Muscle of arm (tissue), 12 donors: ENCODE data around the gene SPATA31C1. TPM values are rescaled to one million over a fixed set of nuclear protein-coding genes. Genes with fewer than 3 reads are reported as not detected.
"Not testable (repeated sequence)": the region's sequence is repeated elsewhere in the genome, so short reads cannot be mapped to it uniquely, and the experiment has no call there.

Source experiments
- DNase-seq: peaks from one replicate; pipeline ENCODE4 v3.0.0-alpha.2; 2013
- polyA plus RNA-seq, 12 donors: library from polyadenylated mRNA; unstranded; fragments of 120-200 nt; gene quantifications; one replicate each; pipeline ENCODE4 v1.2.1, GENCODE V29; 2013; ENCODE audit not compliant: insufficient read length in 12 of 12

Gene SPATA31C1
- polyA plus RNA-seq, 12 donors = 0.07 to 0.70 (median 0.26) TPM; not detected in 7

GRCh38 chr9:87886210-87886932 lies 31.4 kb upstream of the SPATA31C1 start:
- no peak for DNase-seq

- no peak for DNase-seq
Observed at GRCh38 chr9:87886933-87887505, 30.7 kb upstream of the SPATA31C1 start.

GRCh38 chr9:87887661-87888480 lies 29.9 kb upstream of the SPATA31C1 start:
- no peak for DNase-seq

- DNase-seq = no peak
Observed at GRCh38 chr9:87888501-87888900, 29.3 kb upstream of the SPATA31C1 start.

- DNase-seq = no peak
Observed at GRCh38 chr9:87889065-87889881, 28.5 kb upstream of the SPATA31C1 start.

GRCh38 chr9:87889882-87890252 lies 27.9 kb upstream of the SPATA31C1 start:
- no peak for DNase-seq

- DNase-seq = no peak
Observed at GRCh38 chr9:87890837-87891236, 26.9 kb upstream of the SPATA31C1 start.

- no peak for DNase-seq
Observed at GRCh38 chr9:87891754-87892153, 26.0 kb upstream of the SPATA31C1 start.

GRCh38 chr9:87892956-87893355 lies 24.8 kb upstream of the SPATA31C1 start:
- DNase-seq = no peak

- DNase-seq = no peak
Observed at GRCh38 chr9:87894998-87895625, 22.6 kb upstream of the SPATA31C1 start.

- no peak for DNase-seq
Observed at GRCh38 chr9:87896891-87897290, 20.9 kb upstream of the SPATA31C1 start.

GRCh38 chr9:87898151-87898550 lies 19.6 kb upstream of the SPATA31C1 start:
- DNase-seq = no peak

GRCh38 chr9:87902371-87902770 lies 15.4 kb upstream of the SPATA31C1 start:
- not testable (repeated sequence) for DNase-seq

- no peak for DNase-seq
Observed at GRCh38 chr9:87909310-87910041, 8.3 kb upstream of the SPATA31C1 start.

GRCh38 chr9:87910821-87911220 lies 6.9 kb upstream of the SPATA31C1 start:
- no peak for DNase-seq

- not testable (repeated sequence) for DNase-seq
Observed at GRCh38 chr9:87919013-87919412, 1.3 kb downstream of the SPATA31C1 start.

- not testable (repeated sequence) for DNase-seq
Observed at GRCh38 chr9:87921561-87921960, 3.8 kb downstream of the SPATA31C1 start.

- DNase-seq = not testable (repeated sequence)
Observed at GRCh38 chr9:87923012-87923411, 5.2 kb downstream of the SPATA31C1 start.

GRCh38 chr9:87924851-87925250 lies 7.1 kb downstream of the SPATA31C1 start:
- DNase-seq = not testable (repeated sequence)

GRCh38 chr9:87929152-87929551 lies 11.4 kb downstream of the SPATA31C1 start:
- not testable (repeated sequence) for DNase-seq

GRCh38 chr9:87934444-87934843 lies 16.7 kb downstream of the SPATA31C1 start:
- DNase-seq = not testable (repeated sequence)
